HG02885 (cell line): ENCODE measurements around the gene CCS.
"Not testable (repeated sequence)": the region's sequence is repeated elsewhere in the genome, so short reads cannot be mapped to it uniquely, and the experiment has no call there.

Experiments used
- ATAC-seq: cut with Tn5 transposase; IDR thresholded peaks from one replicate; pipeline ENCODE4 v1.9.1; 2021; ENCODE audit warnings: mild to moderate bottlenecking; ENCODE audit not compliant: unreplicated experiment, poor library complexity

CCS gene

GRCh38 chr11:66559866-66560676, 32.9 kb upstream of the CCS start:
- no peak for ATAC-seq

DNA sequence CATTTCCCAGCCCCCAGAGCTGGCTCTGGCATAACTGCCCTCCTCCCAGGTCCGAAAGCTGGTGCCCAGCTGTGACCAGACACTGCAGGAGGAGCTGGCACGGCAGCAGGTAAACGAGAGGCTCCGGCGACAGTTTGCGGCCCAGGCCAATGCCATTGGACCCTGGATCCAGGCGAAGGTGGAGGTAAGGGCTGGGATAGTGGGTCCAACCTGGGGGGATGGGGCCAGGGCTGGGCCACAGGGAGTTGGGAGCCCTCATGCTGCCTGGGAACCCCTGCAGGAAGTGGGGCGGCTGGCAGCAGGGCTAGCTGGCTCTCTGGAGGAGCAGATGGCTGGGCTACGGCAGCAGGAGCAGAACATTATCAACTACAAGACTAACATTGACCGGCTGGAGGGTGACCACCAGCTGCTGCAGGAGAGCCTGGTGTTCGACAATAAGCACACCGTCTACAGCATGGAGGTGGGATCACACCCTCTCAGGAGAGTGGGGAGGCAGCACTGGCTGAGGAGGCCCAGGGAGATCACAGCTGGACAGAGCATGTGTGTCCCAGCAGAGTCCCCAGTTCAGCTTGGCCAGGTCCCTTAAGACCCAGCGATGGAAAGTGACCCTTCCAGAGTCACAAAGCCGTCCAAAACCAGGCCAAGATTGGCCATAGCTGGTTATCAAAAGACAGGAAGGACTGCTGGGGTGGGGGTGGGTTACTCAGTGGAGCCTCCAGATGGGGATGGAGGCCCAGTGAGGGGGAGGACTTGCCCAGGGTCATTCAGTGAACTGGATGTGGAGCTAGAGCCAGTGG, 31.6 kb upstream of the CCS start:
- no peak for ATAC-seq

DNA sequence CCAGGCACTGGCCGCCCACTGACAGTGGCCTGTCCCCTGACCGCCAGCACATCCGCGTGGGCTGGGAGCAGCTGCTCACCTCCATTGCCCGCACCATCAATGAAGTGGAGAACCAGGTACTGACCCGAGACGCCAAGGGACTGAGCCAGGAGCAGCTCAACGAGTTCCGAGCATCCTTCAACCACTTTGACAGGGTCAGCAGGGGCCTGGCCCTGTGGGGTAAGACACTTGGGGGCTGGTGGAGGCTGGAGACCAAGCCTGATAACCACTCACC, 31.1 kb upstream of the CCS start:
- ATAC-seq: no peak

GRCh38 chr11:66562275-66562674, 30.7 kb upstream of the CCS start:
- ATAC-seq: no peak

GRCh38 chr11:66562907-66563583, 29.9 kb upstream of the CCS start:
- ATAC-seq: no peak

GRCh38 chr11:66563832-66564231, 29.2 kb upstream of the CCS start:
- ATAC-seq: no peak

DNA sequence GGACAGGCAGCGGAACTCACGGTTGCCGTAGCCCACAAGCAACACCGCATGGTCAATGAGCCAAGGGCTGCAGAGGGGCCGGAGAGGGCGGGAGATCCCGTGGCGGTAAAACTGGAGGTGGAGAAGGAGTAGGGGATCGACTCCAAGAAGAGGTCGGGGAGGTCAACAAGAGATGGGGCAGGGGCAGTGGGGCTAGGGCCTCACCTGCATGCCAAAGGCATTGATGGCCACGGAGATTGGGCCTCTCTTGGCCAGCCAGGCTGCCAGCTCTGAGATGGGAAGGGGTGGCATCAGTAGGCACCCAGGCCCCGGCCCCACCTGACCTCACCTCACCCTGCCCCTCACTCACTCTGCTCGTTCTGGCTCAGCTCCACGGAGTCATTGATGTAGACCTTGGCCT, 28.4 kb upstream of the CCS start:
- no peak for ATAC-seq

GRCh38 chr11:66564984-66565383, 28.0 kb upstream of the CCS start:
- no peak for ATAC-seq

DNA sequence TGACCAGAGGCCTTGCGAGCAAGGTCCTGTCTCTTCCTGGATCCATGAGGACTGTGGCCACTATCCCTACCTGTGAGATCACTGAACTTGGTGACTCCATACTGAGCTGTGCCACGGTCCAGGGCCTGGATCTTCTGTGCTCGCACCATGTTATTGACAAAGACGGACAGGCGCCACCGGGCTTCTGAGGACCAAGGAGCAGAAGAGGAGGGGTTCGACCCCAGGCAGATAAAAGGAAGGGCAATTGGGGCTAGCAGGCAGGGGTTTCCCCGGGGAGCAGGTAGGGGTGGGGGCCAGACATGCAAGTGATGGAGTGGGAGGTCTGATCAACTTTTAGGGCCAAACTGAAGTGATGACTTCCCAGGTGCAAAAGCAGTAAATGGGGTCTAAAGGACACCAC, 26.8 kb upstream of the CCS start:
- no peak for ATAC-seq

- ATAC-seq: no peak
Observed at GRCh38 chr11:66567787-66568123, 25.2 kb upstream of the CCS start.

- ATAC-seq: no peak
Observed at GRCh38 chr11:66568124-66568916, 24.7 kb upstream of the CCS start, which contains the start of gene CTSF. Gene CTSF, minus strand, starts transcription at chr11:66568606. Its CDS starts 120 bp downstream, at chr11:66568486.

- no peak for ATAC-seq
Observed at GRCh38 chr11:66569076-66569475, 23.9 kb upstream of the CCS start.

GRCh38 chr11:66570079-66570849, 22.7 kb upstream of the CCS start:
- no peak for ATAC-seq

GRCh38 chr11:66570850-66571180, 22.2 kb upstream of the CCS start:
- ATAC-seq: no peak

DNA sequence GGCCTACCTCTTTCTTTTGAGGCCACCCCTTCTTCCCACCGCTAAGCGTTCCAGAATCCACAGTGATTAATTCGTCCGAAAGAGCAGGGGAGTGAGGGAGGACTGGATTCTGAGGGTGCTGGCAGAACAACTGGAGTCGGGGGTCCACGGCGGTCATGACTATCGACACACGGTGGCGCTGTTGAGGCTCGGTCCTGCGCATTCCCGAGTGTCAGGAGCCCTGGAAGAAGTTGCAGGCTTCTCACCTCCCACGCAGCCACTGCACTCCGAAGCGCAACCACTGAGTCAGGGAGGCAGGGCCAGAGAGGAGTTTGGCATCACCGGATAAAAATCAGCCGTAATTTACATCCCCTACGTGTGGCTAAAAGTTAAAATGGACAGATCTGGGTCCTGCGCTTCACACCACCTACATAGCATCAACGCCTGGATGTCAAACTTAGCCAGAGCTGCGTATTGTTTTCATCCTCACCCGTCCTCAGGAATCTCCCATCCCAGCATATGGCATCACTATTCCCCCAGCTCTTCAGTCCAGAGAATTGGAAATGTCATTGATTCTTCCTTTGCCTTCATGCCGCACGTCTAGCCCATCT, 13.9 kb upstream of the CCS start:
- no peak for ATAC-seq

GRCh38 chr11:66580803-66581202, 12.2 kb upstream of the CCS start:
- no peak for ATAC-seq

DNA sequence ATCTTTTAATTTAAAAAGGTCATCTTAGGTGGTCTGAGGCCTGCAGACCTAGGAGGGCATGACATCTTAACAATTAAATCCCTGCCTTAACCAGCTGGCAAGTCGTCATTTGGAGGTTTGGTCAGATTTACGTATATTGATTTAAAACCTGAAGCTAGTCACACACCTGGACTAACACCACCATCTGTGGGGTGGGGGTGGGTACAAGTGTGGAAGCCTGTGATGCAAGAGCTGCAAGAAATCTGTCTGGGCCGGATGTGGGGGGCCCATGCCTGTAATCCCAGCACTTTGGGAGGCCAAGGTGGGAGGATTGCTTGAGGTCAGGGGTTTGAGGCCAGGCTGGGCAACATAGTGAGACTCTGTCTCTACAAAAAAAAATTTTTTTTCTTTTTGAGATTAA, 11.7 kb upstream of the CCS start:
- no peak for ATAC-seq

DNA sequence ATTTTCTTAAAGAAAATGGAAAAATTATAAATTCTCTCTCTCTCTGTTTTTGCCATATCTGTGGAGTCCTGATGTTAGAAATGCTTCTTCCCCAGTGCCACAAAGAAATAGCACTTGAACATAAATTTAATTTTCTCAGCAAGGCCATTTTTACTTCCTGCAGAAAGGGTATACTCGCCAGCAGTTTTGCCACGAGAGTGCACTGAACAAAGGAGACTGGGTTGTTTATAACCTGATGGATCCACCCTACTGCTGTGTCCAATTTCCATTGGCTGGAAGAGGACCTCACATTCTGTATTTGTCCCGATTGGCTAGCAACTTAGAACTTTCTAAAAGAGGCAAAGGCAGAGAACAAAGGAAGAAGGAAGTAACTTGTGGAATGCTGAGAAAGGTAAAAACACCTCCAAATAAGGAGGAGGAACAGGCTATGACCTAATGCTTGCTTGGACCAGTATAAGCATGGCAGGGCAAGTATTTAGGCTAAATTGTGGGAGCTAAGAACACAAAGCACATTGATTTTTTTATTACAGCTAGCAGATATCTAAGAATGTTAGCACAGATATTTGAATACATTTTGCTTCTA, 10.3 kb upstream of the CCS start:
- ATAC-seq: not testable (repeated sequence)

DNA sequence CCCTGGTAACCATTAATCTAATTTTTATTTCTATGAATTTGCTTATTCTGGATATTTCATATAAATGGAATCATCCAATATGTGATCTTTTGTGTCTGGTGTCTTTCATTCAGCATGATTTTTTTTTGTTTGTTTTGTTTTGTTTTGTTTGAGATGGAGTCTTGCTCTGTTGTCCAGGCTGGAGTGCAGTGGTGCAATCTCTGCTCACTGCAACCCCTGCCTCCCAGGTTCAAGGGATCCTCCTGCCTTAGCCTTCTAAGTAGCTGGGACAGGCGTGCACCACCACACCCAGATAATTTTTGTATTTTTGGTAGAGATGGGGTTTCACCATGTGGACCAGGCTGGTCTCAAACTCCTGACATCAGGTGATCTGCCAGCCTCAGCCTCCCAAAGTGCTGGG, 7.5 kb upstream of the CCS start:
- ATAC-seq: not testable (repeated sequence)
